ENCODE measurements around the gene NIF3L1.
A peak's percentile ranks its signal among the peaks of the same experiment; 100 is the strongest.
"Not testable (repeated sequence)": the region's sequence is repeated elsewhere in the genome, so short reads cannot be mapped to it uniquely, and the experiment has no call there.

NIF3L1 gene

DNA sequence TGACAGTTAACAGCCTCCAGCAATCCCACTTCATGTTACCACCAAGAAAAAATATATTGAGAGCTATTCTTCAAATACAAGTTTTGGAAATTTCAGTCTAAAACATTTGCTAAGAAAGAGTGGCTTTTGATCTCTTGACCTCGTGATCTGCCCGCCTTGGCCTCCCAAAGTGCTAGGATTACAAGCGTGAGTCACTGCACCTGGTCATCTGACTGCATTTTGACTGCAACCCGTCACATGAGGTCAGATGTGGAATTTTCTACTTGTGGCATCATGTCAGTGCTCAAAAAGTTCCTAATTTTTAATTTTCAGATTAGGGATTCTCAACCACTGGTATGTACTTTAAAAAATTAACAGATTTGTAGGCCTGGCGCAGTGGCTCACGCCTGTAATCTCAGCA, 15.6 kb upstream of the NIF3L1 start:
- DNase-seq = no peak

DNA sequence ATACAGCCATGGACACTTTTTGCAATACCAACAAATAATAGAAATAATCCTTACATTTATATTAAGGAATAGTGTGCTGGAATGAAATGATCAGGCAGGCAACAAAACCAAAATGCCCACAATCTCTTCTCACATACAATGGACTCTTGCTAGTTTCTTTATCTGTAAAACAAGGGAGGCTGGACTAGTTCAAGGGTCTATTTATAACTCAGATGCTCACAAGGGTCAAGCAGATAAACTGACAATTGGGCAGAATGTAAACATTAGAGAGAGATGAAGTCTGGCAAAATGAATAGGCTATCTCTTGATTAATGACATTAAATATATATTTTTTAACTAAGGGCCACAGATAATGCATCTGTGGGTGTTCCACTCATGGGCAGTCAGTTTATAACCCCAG, 11.7 kb upstream of the NIF3L1 start:
- DNase-seq = no peak

DNA sequence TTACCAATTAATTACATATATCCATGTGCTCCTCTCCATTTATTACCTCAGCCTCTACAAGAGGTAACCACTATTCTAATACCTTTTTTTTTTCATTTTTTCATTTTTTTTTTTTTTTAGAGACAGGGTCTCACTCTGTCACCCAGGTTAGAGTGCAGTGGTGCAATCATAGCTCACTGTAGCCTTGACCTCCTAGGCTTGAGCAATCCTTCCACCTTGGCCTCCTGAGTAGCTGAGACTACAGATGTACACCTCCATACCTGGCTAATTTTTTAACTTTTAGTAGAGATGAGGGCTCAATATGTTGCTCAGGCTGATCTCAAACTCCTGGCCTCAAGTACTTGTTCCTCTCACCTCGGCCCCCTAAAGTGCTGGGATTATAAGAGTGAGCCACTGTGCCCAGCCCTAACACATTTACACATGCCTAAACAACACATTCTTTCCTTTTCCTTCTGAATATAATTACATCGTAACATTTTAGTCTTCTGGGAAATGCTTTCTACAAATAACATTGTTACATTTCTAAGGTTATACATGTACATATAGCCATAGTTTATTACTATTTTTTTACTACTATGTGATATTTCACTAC, 10.8 kb upstream of the NIF3L1 start:
- no peak for DNase-seq

DNA sequence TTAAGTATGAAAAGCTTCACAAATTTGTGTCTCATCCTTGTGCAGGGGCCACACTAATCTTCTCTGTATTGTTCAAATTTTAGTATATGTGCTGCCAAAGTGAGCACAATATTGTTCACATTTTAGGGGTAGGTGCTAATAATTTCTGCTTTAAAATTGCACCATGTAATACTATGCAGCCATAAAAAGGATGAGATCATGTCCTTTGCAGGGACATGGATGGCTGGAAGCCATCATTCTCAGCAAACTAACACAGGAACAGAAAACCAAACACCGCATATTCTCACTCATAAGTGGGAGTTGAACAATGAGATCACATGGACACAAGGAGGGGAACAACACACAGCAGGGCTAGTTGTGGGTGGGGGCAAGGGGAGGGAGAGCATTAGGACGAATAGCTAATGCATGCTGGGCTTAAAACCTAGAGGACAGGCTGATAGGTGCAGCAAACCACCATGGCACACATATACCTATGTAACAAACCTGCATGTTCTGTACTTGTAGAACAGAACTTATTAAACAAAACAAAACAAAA, 7.4 kb upstream of the NIF3L1 start:
- DNase-seq = not testable (repeated sequence)

DNA sequence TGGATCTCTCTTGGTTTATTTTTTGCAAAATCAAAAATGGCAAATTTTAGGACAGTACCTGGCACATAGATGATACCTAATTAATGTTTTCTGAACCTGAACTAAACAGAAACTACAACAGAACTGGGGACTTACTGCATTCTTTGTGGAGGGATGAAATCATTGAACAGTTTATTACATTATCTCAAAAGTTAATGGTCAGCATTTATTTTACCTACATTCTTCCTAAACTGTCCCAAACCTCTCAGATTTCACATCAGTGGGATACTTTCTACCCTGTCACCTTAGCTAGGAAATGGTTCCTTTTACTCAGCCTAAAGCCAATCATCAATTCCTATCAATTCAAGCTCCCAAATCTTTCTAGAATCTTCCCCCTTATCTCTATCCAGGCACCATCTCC, 10.3 kb downstream of the NIF3L1 start:
- no peak for DNase-seq

DNA sequence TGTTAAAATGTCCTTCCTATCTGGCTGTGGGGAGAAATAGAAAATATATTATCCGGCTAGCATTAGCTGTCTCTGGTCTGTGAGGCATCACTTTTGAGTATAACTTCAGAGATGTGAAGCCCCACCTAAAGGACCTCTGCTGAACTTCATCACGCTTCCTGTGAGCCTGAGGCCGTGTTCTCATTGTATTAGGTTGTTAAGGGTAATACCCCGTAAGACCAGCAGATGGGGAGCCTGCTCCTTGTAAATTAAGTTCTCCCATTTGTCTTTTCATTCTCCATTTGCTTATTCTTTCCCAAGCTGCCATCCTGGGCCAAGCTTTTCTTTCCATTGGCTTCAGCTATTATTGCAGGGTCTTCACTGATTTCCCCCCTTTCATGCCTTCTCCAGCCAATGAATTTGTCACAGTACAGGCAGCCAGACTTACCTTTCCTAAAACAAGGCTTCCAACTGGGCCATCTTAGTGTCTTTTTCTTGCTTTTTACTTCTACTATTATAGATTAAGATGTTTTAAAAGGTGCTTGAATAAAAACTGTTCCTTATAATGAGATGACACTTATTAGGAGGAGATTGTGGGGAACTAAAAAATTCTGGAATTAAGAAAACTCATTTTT, 12.4 kb downstream of the NIF3L1 start:
- peak; percentile 43 to 72 for DNase-seq

DNA sequence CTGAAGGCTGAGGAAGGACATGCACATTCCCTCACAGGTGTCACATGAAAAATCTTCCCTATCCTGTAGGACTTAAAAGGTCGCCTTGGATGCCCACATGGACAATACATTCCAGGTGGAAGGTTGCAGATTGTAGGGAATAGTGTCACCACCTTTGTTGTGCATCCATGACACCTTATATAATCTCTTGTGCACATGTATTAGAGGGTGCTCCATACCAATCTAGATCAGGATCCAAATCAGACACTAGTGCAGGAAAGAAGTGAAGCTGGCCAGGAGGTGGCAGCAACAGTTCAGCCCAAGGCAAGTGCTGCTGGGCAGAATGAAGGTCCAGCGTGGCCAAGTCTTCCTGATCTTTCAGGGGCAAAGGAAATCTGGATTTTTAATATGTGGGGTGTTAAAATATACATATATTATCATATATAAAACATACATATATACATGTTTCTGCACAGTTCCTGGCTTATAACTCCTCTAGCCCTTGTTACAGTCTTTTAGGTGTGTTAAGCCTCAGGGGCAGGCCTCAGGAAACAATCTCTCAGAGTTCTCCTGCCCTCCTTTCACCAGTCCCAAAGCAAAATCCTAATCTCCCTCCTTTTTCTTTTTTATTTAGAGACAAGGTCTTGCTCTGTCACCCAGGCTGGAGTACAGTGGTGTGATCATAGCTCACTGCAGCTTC, 16.6 kb downstream of the NIF3L1 start:
- peak; percentile 38 to 42 for DNase-seq

DNA sequence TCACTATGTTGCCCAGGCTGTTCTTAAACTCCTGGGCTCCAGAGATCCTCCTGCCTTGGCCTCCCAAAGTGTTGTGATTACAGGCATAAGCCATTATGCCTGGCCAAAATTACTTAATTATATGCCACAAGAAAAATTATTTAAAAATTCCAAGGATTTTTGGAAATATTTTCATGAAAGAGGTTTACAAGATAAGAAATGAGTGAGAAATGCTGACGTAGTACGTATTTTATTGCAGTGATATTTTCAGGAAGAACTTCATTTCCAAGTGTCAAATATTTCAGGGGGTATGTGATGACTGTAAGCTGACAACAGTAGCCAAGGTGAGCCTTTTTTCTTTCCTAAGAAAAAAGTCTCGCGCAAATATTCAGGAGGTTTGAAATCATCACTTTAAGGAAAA, 20.8 kb downstream of the NIF3L1 start:
- DNase-seq = no peak

DNA sequence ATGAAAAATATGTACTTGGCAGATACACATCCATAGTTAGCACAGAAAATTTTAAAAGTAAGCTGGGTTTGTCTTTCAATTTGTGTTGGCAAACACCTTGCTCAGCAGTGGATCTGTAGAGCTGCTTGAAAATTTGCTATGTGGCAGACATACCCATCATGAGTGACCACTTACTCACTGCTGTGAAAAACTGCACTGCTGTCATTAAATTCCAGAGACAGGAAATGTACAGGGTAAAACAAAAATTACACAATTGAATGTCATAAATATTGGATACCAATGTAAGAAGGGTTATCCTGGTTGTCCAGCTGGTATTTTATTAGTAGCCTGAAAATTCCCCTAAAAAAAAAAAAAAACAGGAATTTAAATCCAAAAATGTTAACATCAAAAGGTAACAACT, 24.5 kb downstream of the NIF3L1 start:
- DNase-seq = no peak

DNA sequence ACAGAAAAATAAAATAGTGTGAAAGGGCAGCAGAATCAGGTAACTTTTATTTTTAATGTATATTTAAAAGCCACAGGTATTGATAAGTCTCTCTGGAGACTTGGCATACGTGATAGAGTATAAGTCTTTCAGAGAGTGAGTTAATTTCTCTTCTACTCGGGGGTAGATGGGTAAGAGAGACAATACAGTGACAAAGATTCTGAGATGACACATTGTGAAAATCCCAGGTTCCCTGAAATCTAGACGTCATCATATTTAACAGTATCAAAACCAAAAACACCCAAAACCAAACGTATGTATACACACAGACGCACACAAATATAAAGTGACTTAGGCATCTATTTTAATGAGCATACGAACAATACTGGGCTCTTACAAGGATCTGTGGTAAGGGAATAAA, 33.3 kb downstream of the NIF3L1 start:
- DNase-seq = no peak

DNA sequence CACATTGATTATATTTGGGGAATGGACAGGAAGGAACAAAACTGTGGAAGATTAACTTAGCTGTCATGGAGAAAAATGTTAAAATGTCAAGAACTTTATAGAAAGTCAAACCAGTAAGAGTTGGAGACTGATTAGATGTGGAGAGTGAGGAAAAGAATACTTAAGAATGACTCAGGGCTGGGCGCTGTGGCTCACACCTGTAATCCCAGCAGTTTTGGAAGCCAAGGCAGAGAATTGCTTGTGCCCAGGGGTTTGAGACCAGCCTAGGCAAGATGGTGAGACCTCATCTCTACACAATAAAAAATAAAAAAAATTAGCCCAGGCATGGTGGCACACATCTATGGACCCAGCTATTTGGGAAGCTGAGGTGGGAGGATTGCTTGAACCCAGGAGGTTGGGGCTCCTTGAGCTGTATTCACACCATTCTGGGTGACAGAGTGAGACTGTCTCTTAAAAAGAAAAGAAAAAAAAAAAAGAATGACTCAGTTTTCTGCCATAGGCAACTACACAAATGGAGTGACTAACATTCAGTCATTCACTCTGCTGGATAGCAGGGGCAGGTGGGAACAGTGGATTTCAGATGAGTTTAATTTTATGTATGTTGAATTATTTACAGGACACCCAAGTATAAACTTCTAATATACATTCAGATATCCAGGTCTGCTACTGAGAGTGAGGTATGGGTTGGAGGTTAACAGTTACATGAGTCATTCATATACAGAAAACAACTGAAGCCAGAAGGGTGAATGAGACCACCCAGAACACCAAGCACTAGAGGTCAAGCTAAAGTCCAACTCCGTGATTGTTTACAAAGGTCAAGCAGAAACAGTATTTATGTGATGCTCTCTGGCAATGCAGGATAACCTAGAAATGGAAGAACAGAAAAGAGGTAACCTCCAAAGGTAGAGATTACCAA, 40.4 kb downstream of the NIF3L1 start:
- no peak for DNase-seq

DNA sequence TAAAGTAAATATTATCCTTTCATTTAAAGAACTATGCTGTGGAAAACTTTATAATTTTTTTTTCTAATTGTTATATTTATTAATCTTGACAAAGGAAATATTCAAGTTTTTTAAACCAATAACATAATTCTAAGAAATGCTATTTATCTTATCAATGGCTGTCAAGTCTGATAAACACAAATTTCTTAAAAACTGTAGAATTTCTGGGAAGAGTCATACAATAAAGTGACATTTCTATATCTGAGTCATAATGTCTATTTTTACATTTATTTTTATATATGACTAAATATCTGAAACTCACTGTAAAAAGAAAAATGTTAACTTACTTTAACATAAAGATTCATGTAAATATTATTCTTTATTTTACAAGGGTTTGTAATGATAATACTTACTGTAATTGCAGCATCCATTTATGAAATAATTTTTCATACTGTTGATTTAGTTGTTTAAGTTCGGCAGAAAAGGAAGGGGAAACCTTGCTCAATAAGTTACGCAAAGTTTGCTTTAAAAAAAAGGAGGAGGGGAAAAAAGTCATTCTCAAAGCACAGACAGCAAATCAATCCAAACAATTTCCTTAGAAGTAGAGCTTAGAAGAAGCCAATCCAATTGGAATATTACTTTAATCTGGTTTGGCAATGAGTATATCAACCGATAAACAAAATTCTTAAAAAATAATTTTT, 41.9 kb downstream of the NIF3L1 start:
- DNase-seq = no peak

DNA sequence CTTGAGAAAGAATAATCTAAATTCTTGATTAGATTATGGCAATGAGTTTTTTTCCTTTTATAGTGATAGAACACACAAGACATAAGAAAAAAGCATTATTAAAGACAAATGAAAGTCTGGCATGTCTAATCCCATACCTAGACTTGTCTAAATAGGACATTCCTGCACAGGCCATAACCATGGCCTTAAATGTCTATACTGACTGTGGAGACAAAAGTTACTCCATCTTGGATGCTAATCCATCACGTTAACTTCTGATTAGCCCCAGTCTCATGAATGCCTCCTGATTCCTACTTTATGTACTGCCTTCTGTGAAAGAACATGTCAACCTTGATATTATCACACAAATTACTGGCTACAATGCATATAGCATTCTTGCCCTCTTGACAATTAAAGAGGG, 50.7 kb downstream of the NIF3L1 start:
- DNase-seq = no peak

DNA sequence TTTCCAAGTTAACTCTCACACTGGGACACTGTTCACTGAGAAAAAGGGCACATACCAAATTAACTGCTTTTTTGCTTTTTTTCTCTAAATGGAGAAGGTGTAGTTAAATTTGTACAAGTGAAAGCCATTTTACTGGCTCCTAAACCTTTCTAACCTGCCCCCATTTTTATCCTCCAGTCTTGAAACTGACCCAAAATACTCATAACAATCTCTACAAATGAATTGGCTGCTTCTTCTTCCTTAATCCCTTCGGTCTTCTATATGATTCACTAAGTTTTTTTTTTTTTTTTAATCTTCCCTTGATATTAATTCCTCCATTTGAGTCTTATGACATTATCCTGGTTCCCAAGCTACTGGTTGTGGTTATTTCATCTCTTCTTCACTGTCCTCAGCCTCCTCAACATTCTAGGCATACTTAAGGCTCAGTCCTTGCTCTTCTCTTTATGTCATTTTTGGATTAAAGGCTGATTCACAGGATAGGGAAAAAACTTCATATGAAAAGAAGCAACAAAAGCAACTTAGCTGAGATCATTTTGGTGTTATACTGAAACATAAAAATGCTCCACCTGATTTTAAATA, 54.4 kb downstream of the NIF3L1 start:
- no peak for DNase-seq

DNA sequence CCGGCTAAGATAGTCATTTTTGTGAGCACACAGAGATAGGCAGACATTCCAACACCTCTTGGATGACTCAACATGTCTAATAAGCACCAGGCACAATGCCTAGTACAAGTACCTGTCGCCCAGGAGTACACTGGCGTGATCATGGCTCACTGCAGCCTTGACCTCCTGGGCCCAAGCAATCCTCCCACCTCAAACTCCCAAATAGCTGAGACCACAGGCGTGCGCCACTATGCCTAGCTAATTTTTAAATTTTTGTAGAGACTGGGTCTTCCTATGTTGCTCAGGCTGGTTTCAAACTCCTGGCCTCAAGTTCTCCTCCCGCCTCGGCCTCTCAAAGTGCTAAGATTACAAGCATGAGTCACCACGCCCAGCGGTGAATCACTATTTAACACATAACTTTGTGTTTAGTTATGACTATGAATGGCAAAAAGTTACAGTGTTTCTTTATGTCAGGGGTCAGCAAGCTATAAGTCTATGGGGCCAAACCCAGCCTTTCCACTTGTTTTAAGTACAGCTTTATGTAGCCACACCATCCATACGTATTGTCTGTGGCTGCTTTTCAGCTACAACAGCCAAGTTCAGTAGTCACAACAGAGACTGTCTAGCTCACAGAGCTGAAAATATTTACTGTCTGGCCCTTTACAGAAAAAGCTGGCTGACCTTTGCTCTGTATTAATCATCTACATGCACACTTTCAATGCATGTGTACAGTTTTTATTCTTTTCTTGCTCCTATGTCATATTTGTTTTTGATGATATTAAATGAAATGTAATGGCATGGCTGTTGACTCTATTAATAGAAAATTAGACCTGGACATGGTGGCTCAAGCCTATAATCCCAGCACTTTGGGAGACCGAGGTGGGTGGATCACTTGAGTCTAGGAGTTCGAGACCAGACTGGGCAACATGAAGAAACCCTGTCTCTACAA, 55.6 kb downstream of the NIF3L1 start:
- peak; percentile 39 to 53 for DNase-seq

DNA sequence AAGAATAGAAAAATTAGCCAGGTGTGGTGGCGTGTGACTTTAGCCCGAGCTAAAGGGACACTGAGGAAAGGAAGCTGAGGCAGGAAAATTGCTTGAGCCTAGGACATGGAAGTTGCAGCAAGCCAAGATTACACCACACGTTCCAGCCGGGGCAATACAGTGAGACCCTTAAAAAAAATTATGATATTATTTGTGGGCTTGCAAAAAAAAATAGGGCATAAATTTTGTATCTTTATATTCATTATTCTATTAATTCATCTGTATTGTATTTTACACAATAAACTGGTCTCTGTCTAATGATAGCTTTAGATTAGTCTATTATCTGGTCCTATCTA, 56.2 kb downstream of the NIF3L1 start:
- DNase-seq = no peak

DNA sequence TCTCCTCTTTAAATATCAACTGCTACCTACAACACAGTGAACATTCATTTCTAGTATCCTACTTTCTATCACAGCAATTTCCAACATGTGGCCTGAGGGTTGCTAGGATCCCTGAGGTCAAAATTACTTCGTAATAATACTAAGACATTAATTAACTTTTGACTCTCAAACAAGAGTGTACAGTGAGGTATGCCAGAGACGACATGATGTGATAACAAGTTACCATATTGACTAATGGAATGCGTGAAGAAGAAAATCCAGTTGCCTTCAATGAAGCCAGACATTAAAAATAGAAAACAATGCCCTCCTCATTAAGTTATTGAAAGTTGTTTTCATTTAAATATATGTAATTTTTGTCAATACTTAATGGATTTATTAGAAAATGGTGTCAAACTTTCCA, 61.2 kb downstream of the NIF3L1 start:
- DNase-seq = no peak

All from stimulated activated CD4-positive, alpha-beta T cell treated with anti-CD3 and anti-CD28 coated beads, Interleukin-4, amount 100 ng/mL, for 4 hours (primary cell).